ENCODE measurements around the gene CAVIN1.
"Not testable (repeated sequence)": the region's sequence is repeated elsewhere in the genome, so short reads cannot be mapped to it uniquely, and the experiment has no call there.

CAVIN1 gene

DNA sequence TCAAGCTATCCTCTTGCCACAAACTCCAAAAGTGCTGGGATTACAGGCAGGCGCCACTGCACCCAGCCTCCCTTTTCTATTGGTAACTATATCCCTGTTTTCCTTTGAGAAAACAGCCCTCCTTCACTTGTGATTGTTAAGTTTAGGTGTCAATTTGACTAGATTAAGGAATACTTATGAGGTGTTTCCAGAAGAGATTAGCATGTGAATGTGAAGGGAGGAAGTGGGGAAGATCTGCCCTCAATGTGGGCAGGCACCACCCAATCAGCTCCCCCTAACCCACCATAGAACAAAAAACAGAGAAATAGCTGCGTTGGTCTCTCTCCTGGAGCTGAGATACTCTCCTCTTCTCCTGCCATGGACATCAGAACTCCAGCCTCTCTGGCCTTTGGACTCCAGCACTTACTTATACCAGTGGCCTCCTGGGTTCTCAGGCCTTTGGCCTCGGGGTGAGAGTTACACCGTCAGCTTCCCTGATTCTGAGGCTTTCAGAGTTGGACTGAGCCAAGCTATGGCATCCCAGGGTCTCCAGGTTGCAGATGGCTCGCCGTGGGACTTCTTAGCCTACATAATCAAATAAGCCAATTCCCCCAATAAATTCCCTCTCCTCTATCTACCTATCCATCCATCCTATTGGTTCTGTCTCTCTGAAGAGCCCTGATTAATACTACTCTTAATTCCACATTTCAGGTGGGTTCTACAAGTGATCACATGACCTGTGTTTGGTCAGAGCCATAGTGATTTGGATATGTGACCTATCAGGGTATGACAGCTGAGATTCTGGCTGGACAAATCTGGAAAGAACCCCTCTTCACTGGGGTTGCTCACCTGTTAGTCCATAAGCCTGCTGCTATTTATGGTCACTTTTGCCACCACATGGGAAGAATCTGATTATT is 22.9 kb downstream of the CAVIN1 start:
- Histone ChIP-seq H3K4me3 (replicated peaks; ENCODE audit: insufficient read depth, low read length) (no peak overlapping the region), H3K27me3 (ENCODE audit: insufficient read depth, poor library complexity, severe bottlenecking) (peaks cover 5% of the 10 kb centered on the region), H3K27ac (replicated peaks) (no peak overlapping the region)
- DNase-seq (ENCODE audit: low read depth in 1 of 2, low spot score in 1 of 2), result no peak
- TF ChIP-seq SPI1 (IDR thresholded peaks at IDR 0.05; ENCODE audit: borderline replicate concordance, low read depth), result peak; percentile 24; the same call in 1 of the 2 replicates
- no peak for TF ChIP-seq CTCF (IDR thresholded peaks at IDR 0.05; ENCODE audit: insufficient read depth, low read length)

DNA sequence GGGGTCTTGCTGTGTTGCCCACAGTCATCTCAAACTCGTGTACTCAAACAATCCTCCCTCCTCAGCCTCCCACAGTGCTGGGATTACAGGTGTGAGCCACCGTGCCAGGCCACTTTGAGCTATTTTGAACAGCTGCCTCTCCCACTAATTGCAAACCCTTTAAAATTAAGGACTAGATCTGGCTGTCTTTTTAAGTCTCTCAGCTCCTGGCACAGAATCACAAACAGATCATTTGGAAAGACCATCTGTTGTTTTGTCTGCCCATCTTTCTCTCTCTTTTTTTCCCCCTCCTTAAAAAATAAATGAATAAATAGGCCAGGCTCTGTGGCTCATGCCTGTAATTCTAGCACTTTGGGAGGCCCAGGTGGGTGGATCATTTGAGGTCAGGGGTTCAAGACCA is 23.9 kb downstream of the CAVIN1 start:
- no peak overlapping the region for H3K4me3 ChIP-seq (replicated peaks; ENCODE audit: insufficient read depth, low read length)
- H3K27ac ChIP-seq (replicated peaks), result no peak overlapping the region
- H3K27me3 ChIP-seq (ENCODE audit: insufficient read depth, poor library complexity, severe bottlenecking), result peaks cover 3% of the 10 kb centered on the region
- TF ChIP-seq, protein P1, sequence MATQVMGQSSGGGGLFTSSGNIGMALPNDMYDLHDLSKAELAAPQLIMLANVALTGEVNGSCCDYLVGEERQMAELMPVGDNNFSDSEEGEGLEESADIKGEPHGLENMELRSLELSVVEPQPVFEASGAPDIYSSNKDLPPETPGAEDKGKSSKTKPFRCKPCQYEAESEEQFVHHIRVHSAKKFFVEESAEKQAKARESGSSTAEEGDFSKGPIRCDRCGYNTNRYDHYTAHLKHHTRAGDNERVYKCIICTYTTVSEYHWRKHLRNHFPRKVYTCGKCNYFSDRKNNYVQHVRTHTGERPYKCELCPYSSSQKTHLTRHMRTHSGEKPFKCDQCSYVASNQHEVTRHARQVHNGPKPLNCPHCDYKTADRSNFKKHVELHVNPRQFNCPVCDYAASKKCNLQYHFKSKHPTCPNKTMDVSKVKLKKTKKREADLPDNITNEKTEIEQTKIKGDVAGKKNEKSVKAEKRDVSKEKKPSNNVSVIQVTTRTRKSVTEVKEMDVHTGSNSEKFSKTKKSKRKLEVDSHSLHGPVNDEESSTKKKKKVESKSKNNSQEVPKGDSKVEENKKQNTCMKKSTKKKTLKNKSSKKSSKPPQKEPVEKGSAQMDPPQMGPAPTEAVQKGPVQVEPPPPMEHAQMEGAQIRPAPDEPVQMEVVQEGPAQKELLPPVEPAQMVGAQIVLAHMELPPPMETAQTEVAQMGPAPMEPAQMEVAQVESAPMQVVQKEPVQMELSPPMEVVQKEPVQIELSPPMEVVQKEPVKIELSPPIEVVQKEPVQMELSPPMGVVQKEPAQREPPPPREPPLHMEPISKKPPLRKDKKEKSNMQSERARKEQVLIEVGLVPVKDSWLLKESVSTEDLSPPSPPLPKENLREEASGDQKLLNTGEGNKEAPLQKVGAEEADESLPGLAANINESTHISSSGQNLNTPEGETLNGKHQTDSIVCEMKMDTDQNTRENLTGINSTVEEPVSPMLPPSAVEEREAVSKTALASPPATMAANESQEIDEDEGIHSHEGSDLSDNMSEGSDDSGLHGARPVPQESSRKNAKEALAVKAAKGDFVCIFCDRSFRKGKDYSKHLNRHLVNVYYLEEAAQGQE (IDR thresholded peaks at IDR 0.05; ENCODE audit: insufficient replicate concordance, low read depth), result no peak
- no peak for TF ChIP-seq GABPA (IDR thresholded peaks at IDR 0.05; ENCODE audit: low read depth)
- no peak for TF ChIP-seq POLR2AphosphoS5 (IDR thresholded peaks at IDR 0.05; ENCODE audit: low read depth)
- TF ChIP-seq SPI1 (IDR thresholded peaks at IDR 0.05; ENCODE audit: borderline replicate concordance, low read depth), result no peak
- no peak for TF ChIP-seq CTCF (IDR thresholded peaks at IDR 0.05; ENCODE audit: insufficient read depth, low read length)
- no peak for DNase-seq (ENCODE audit: low read depth in 1 of 2, low spot score in 1 of 2)

DNA sequence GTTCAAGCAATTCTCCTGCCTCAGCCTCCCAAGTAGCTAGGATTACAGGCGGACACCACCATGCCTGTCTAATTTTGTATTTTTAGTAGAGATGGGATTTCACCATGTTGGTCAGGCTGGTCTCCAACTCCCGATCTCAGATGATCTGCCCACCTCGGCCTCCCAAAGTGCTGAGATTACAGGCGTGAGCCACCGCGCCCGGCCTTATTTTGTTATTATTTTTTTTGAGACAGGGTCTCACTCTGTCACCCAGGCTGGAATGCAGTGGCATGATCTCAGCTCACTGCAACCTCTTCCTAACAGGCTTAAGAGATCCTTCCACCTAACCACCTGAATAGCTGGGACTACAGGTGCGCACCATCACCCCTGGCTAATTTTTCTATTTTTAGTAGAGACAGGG is 27.5 kb downstream of the CAVIN1 start:
- not testable (repeated sequence) for H3K27me3 ChIP-seq (ENCODE audit: insufficient read depth, poor library complexity, severe bottlenecking); H3K4me3 ChIP-seq (replicated peaks; ENCODE audit: insufficient read depth, low read length); H3K27ac ChIP-seq (replicated peaks); DNase-seq (ENCODE audit: low read depth in 1 of 2, low spot score in 1 of 2)

DNA sequence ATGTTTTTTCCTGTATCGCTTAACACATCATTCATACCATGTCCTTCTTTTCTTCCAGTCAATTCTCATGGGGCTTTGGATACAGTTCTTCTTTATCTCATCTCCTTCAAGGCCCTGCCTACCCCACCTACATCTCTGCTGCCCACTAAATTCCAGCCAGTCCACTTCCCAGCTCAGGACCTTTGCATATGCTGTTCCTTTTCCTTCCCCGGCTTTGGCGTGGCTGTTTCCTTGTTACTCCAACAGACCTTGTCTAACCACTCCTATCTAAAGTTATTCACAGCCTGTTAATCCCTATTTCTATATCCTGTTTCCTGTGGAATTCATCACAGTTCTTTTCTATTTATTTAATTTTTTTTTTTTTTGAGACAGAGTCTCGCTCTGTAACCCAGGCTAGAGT is 28.2 kb downstream of the CAVIN1 start:
- H3K27ac ChIP-seq (replicated peaks), result no peak overlapping the region
- no peaks in the 10 kb centered on the region for H3K27me3 ChIP-seq (ENCODE audit: insufficient read depth, poor library complexity, severe bottlenecking)
- DNase-seq (ENCODE audit: low read depth in 1 of 2, low spot score in 1 of 2), result no peak
- H3K4me3 ChIP-seq (replicated peaks; ENCODE audit: insufficient read depth, low read length), result no peak overlapping the region
- TF ChIP-seq, protein P1 (IDR thresholded peaks at IDR 0.05; ENCODE audit: insufficient replicate concordance, low read depth), result no peak
- no peak for TF ChIP-seq SPI1 (IDR thresholded peaks at IDR 0.05; ENCODE audit: borderline replicate concordance, low read depth)
- no peak for TF ChIP-seq CTCF (IDR thresholded peaks at IDR 0.05; ENCODE audit: insufficient read depth, low read length)
- TF ChIP-seq GABPA (IDR thresholded peaks at IDR 0.05; ENCODE audit: low read depth), result no peak
- no peak for TF ChIP-seq POLR2AphosphoS5 (IDR thresholded peaks at IDR 0.05; ENCODE audit: low read depth)

Data from HL-60 (cell line).